HEK293 (cell line): ENCODE measurements around the gene FOXM1.

Experiments used
- INSM2 ChIP-seq: fragments of 450-650 bp; formaldehyde crosslinking; IDR thresholded peaks from 2 replicates; pipeline ENCODE4 v1.5.1; 2016; ENCODE audit warnings: missing biosample characterization, missing genetic modification characterization
- KLF16 ChIP-seq: fragments of 450-650 bp; formaldehyde crosslinking; IDR thresholded peaks from 2 replicates; pipeline ENCODE4 v1.5.1; 2017; ENCODE audit warnings: missing biosample characterization, missing genetic modification characterization
- PRDM1 ChIP-seq: fragments of 450-650 bp; formaldehyde crosslinking; IDR thresholded peaks from 2 replicates; pipeline ENCODE4; 2016; ENCODE audit warnings: missing biosample characterization, missing genetic modification characterization
- SETDB1 ChIP-seq: IDR thresholded peaks from one replicate; pipeline ENCODE4 v1.6.1; 2017; ENCODE audit warnings: mild to moderate bottlenecking, low read length, moderate library complexity, mixed read lengths; ENCODE audit not compliant: insufficient read length
- YY2 ChIP-seq: fragments of 450-650 bp; formaldehyde crosslinking; IDR thresholded peaks from 2 replicates; pipeline ENCODE4 v1.5.1; 2016; ENCODE audit warnings: missing biosample characterization, missing genetic modification characterization
- ZBTB17 ChIP-seq: fragments of 450-650 bp; formaldehyde crosslinking; IDR thresholded peaks from 2 replicates; pipeline ENCODE4 v1.5.1; 2016; ENCODE audit warnings: missing biosample characterization, missing genetic modification characterization
- ZNF16 ChIP-seq: fragments of 450-650 bp; formaldehyde crosslinking; IDR thresholded peaks from 2 replicates; pipeline ENCODE4 v1.5.1; 2016; ENCODE audit warnings: low read depth, missing biosample characterization, missing genetic modification characterization
- ZNF184 ChIP-seq: fragments of 450-650 bp; IDR thresholded peaks from 2 replicates; pipeline ENCODE4 v1.5.1; 2018; ENCODE audit warnings: missing biosample characterization, mild to moderate bottlenecking, missing genetic modification characterization
- ZNF221 ChIP-seq: fragments of 450-650 bp; formaldehyde crosslinking; IDR thresholded peaks from 2 replicates; pipeline ENCODE4 v1.5.1; 2017; ENCODE audit warnings: missing biosample characterization, missing genetic modification characterization, borderline replicate concordance
- ZNF223 ChIP-seq: fragments of 450-650 bp; formaldehyde crosslinking; IDR thresholded peaks from 2 replicates; pipeline ENCODE4 v1.5.1; 2016; ENCODE audit warnings: missing biosample characterization, missing genetic modification characterization
- ZNF24 ChIP-seq: fragments of 450-650 bp; formaldehyde crosslinking; IDR thresholded peaks from 2 replicates; pipeline ENCODE4 v1.5.1; 2016; ENCODE audit warnings: missing biosample characterization, missing genetic modification characterization
- ZNF292 ChIP-seq: fragments of 450-650 bp; formaldehyde crosslinking; IDR thresholded peaks from 2 replicates; pipeline ENCODE4 v1.5.1; 2016; ENCODE audit warnings: low read depth, missing biosample characterization, missing genetic modification characterization, borderline replicate concordance
- ZNF335 ChIP-seq: fragments of 450-650 bp; formaldehyde crosslinking; conservative IDR thresholded peaks from 2 replicates; pipeline ENCODE4 v1.5.1; 2016; ENCODE audit warnings: missing biosample characterization, missing genetic modification characterization
- ZNF354C ChIP-seq: fragments of 450-650 bp; formaldehyde crosslinking; IDR thresholded peaks from 2 replicates; pipeline ENCODE4 v1.5.1; 2016; ENCODE audit warnings: missing biosample characterization, missing genetic modification characterization, low read depth, borderline replicate concordance
- ZNF362 ChIP-seq: fragments of 450-650 bp; formaldehyde crosslinking; IDR thresholded peaks from 2 replicates; pipeline ENCODE4 v1.5.1; 2016; ENCODE audit warnings: missing biosample characterization, missing genetic modification characterization
- ZNF394 ChIP-seq: fragments of 450-650 bp; formaldehyde crosslinking; IDR thresholded peaks from 2 replicates; pipeline ENCODE4 v1.5.1; 2016; ENCODE audit warnings: missing biosample characterization, missing genetic modification characterization, mild to moderate bottlenecking, moderate library complexity, borderline replicate concordance
- ZNF473 ChIP-seq: fragments of 450-650 bp; formaldehyde crosslinking; IDR thresholded peaks from 2 replicates; pipeline ENCODE4 v1.5.1; 2017; ENCODE audit warnings: missing biosample characterization, missing genetic modification characterization
- ZNF48 ChIP-seq: fragments of 450-650 bp; formaldehyde crosslinking; IDR thresholded peaks from 2 replicates; pipeline ENCODE4 v1.5.1; 2016; ENCODE audit warnings: missing biosample characterization, missing genetic modification characterization
- ZNF488 ChIP-seq: fragments of 450-650 bp; formaldehyde crosslinking; IDR thresholded peaks from 2 replicates; pipeline ENCODE4 v1.5.1; 2016; ENCODE audit warnings: missing biosample characterization, missing genetic modification characterization
- ZNF514 ChIP-seq: fragments of 450-650 bp; formaldehyde crosslinking; IDR thresholded peaks from 2 replicates; pipeline ENCODE4 v1.5.1; 2016; ENCODE audit warnings: missing biosample characterization, missing genetic modification characterization
- ZNF530 ChIP-seq: fragments of 450-650 bp; formaldehyde crosslinking; IDR thresholded peaks from 2 replicates; pipeline ENCODE4 v1.5.1; 2016; ENCODE audit warnings: low read depth, missing biosample characterization, missing genetic modification characterization
- ZNF544 ChIP-seq: fragments of 450-650 bp; formaldehyde crosslinking; IDR thresholded peaks from 2 replicates; pipeline ENCODE4 v1.5.0; 2017; ENCODE audit warnings: missing biosample characterization, missing genetic modification characterization
- ZSCAN30 ChIP-seq: fragments of 450-650 bp; IDR thresholded peaks from 2 replicates; pipeline ENCODE4 v1.5.1; 2018; ENCODE audit warnings: missing biosample characterization, mild to moderate bottlenecking, missing genetic modification characterization, moderate library complexity
- TF ChIP-seq, protein P1 (sequence below): fragments of 450-650 bp; formaldehyde crosslinking; IDR thresholded peaks from 2 replicates; pipeline ENCODE4 v1.5.1; 2016; ENCODE audit warnings: missing biosample characterization, missing genetic modification characterization, borderline replicate concordance
- TF ChIP-seq, protein P2 (sequence below): fragments of 450-650 bp; formaldehyde crosslinking; IDR thresholded peaks from 2 replicates; pipeline ENCODE4 v1.5.1; 2017; ENCODE audit warnings: missing biosample characterization, missing genetic modification characterization
- TF ChIP-seq, protein P3 (sequence below): fragments of 450-650 bp; formaldehyde crosslinking; IDR thresholded peaks from 2 replicates; pipeline ENCODE4 v1.5.1; 2016; ENCODE audit warnings: missing biosample characterization, missing genetic modification characterization
- TF ChIP-seq, protein P4 (sequence below): fragments of 450-650 bp; formaldehyde crosslinking; optimal IDR thresholded peaks from 2 replicates; pipeline ENCODE3; 2016; ENCODE audit warnings: missing biosample characterization, mild to moderate bottlenecking, missing genetic modification characterization
- TF ChIP-seq, protein P5 (sequence below): fragments of 450-650 bp; formaldehyde crosslinking; IDR thresholded peaks from 2 replicates; pipeline ENCODE4 v1.5.1; 2017; ENCODE audit warnings: missing biosample characterization, missing genetic modification characterization

The FOXM1 gene

DNA sequence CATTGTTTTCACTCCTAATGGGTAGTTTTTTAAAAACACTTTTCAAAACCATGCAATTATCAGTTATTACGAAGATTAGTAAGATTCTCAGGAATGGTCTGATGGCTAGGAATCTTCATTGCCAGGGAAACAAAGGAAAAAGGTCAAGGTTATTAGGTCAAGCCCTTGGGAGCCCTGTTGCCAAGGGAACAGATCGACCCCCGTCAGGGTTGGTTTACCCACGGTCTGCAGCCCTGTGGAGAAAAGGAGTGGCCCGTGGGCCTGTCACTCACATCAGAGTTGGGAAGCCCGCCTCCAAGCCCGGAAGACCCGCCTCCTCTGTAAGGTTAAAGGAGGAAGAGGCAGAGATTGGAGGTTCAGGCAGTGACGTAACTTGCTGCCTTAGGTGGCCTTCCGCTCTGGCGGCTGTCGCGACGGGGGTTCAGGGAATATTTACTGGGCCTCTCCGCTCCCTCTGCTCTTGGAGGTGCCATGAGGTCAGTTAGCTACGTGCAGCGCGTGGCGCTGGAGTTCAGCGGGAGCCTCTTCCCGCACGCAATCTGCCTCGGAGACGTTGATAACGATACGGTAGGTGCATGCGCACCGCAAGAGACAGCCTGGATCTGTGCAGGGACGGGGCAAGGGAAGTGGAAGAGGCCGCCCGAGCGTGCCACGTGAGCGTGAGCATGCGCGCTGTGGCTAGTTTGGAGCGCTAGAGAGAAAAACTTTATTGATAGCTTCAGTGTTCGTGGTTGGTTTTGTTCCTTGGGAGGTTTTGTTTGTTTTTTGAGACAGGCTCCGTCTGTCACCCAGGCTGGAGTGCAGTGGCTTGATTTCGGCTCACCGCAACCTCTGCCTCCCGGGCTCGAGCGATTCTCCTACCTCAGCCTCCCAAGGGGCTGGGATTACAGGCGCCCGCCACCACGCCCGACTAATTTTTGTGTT, 64.4 kb downstream of the FOXM1 start, which contains the start of gene ITFG2 (continued):
- TF ChIP-seq ZNF488 (tag by site-specific recombination) (no peak), ZSCAN30 (peak; percentile 96), PRDM1 (no peak), ZNF473 (no peak), ZNF223 (no peak), ZNF354C (no peak), SETDB1 (no peak), YY2 (tag by site-specific recombination) (peak; percentile 68; the same call in 1 of the 2 replicates), ZNF544 (no peak), INSM2 (tag by site-specific recombination) (peak; percentile 95), ZNF24 (peak; percentile 99), ZNF335 (peak; percentile 92), ZNF514 (tag by site-specific recombination) (no peak), ZNF292 (tag by site-specific recombination) (no peak), ZNF530 (tag by site-specific recombination) (no peak), ZNF184 (peak; percentile 62; the same call in 1 of the 2 replicates), KLF16 (tag by site-specific recombination) (peak; percentile 95), ZNF221 (no peak), ZNF394 (tag by site-specific recombination) (peak; percentile 84; the same call in 1 of the 2 replicates), ZNF362 (tag by site-specific recombination) (peak; percentile 92), ZNF48 (no peak), ZNF16 (no peak), ZBTB17 (peak; percentile 98)
- TF ChIP-seq, protein P1, sequence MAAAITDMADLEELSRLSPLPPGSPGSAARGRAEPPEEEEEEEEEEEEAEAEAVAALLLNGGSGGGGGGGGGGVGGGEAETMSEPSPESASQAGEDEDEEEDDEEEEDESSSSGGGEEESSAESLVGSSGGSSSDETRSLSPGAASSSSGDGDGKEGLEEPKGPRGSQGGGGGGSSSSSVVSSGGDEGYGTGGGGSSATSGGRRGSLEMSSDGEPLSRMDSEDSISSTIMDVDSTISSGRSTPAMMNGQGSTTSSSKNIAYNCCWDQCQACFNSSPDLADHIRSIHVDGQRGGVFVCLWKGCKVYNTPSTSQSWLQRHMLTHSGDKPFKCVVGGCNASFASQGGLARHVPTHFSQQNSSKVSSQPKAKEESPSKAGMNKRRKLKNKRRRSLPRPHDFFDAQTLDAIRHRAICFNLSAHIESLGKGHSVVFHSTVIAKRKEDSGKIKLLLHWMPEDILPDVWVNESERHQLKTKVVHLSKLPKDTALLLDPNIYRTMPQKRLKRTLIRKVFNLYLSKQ (tag by site-specific recombination): no peak
- TF ChIP-seq, protein P2, sequence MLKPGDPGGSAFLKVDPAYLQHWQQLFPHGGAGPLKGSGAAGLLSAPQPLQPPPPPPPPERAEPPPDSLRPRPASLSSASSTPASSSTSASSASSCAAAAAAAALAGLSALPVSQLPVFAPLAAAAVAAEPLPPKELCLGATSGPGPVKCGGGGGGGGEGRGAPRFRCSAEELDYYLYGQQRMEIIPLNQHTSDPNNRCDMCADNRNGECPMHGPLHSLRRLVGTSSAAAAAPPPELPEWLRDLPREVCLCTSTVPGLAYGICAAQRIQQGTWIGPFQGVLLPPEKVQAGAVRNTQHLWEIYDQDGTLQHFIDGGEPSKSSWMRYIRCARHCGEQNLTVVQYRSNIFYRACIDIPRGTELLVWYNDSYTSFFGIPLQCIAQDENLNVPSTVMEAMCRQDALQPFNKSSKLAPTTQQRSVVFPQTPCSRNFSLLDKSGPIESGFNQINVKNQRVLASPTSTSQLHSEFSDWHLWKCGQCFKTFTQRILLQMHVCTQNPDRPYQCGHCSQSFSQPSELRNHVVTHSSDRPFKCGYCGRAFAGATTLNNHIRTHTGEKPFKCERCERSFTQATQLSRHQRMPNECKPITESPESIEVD (tag by site-specific recombination): no peak
- TF ChIP-seq, protein P3, sequence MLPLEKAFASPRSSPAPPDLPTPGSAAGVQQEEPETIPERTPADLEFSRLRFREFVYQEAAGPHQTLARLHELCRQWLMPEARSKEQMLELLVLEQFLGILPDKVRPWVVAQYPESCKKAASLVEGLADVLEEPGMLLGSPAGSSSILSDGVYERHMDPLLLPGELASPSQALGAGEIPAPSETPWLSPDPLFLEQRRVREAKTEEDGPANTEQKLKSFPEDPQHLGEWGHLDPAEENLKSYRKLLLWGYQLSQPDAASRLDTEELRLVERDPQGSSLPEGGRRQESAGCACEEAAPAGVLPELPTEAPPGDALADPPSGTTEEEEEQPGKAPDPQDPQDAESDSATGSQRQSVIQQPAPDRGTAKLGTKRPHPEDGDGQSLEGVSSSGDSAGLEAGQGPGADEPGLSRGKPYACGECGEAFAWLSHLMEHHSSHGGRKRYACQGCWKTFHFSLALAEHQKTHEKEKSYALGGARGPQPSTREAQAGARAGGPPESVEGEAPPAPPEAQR: peak; percentile 51; the same call in 1 of the 2 replicates
- TF ChIP-seq, protein P4, sequence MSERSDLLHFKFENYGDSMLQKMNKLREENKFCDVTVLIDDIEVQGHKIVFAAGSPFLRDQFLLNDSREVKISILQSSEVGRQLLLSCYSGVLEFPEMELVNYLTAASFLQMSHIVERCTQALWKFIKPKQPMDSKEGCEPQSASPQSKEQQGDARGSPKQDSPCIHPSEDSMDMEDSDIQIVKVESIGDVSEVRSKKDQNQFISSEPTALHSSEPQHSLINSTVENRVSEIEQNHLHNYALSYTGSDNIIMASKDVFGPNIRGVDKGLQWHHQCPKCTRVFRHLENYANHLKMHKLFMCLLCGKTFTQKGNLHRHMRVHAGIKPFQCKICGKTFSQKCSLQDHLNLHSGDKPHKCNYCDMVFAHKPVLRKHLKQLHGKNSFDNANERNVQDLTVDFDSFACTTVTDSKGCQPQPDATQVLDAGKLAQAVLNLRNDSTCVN (tag by site-specific recombination): peak; percentile 76
- TF ChIP-seq, protein P5, sequence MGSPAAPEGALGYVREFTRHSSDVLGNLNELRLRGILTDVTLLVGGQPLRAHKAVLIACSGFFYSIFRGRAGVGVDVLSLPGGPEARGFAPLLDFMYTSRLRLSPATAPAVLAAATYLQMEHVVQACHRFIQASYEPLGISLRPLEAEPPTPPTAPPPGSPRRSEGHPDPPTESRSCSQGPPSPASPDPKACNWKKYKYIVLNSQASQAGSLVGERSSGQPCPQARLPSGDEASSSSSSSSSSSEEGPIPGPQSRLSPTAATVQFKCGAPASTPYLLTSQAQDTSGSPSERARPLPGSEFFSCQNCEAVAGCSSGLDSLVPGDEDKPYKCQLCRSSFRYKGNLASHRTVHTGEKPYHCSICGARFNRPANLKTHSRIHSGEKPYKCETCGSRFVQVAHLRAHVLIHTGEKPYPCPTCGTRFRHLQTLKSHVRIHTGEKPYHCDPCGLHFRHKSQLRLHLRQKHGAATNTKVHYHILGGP (tag by site-specific recombination): no peak
